Prostate gland (tissue), 2 donors: ENCODE results near the gene RIC8B.

Experiments used
- CTCF ChIP-seq, 4 experiments: fragments of 200-600 bp in 2 of 4; fragments of 450-650 bp in 2 of 4; sonication (generic) in 2 of 4; IDR thresholded peaks; 1 replicate in 3 of 4; 2 replicates in 1 of 4; pipeline ENCODE4 v1.5.1; 2016 to 2019; ENCODE audit warnings: antibody characterized with exemption in 4 of 4, mild to moderate bottlenecking in 2 of 4, moderate library complexity in 2 of 4
- POLR2A ChIP-seq: fragments of 450-650 bp; IDR thresholded peaks from one replicate; pipeline ENCODE4 v1.6.1; 2016; ENCODE audit warnings: antibody characterized with exemption, mild to moderate bottlenecking

GRCh38 chr12:106794369-106794768 is 19.9 kb downstream of the RIC8B start:
- TF ChIP-seq CTCF (IDR thresholded peaks at IDR 0.05) = no peak
- TF ChIP-seq POLR2A = no peak
